Fibroblast of villous mesenchyme (primary cell): ENCODE measurements around the gene CTU2. TPM values are rescaled to one million over a fixed set of nuclear protein-coding genes. Genes with fewer than 3 reads are reported as not detected.

Experiments
- DNase-seq: peaks from one replicate; pipeline ENCODE4 v3.0.0-alpha.2; 2010; ENCODE audit warnings: low read depth
- H3K4me3 ChIP-seq: 2 replicates; pipeline ENCODE4 v1.5.1; 2011; ENCODE audit warnings: low read depth, mild to moderate bottlenecking, low read length
- CTCF ChIP-seq: IDR thresholded peaks from 2 replicates; pipeline ENCODE4 v1.5.1; 2012; ENCODE audit warnings: low read depth, mild to moderate bottlenecking, low read length; ENCODE audit not compliant: insufficient read depth
- total RNA-seq: library from RNA; depleted of rRNA; stranded (reverse); fragments of >200 nt; gene quantifications from 2 replicates; pipeline ENCODE4 v1.2.3, GENCODE V29; 2012

Gene CTU2
- total RNA-seq, 1 donor: 19.4 TPM

- no peak overlapping the region for H3K4me3 ChIP-seq
- no peak for TF ChIP-seq CTCF
- DNase-seq: no peak
These were observed 13.4 kb upstream of the CTU2 start for GRCh38 chr16:88692861-88693260.

GRCh38 chr16:88693420-88694177, 12.7 kb upstream of the CTU2 start:
- DNase-seq: no peak
- no peak overlapping the region for H3K4me3 ChIP-seq
- TF ChIP-seq CTCF: no peak

- no peak overlapping the region for H3K4me3 ChIP-seq
- no peak for DNase-seq
- TF ChIP-seq CTCF: no peak
These were observed 11.8 kb upstream of the CTU2 start for GRCh38 chr16:88694221-88695087.

GRCh38 chr16:88695218-88695617, 11.1 kb upstream of the CTU2 start:
- H3K4me3 ChIP-seq: no peak overlapping the region
- DNase-seq: no peak
- no peak for TF ChIP-seq CTCF

GRCh38 chr16:88695753-88696152, 10.6 kb upstream of the CTU2 start:
- no peak for DNase-seq
- TF ChIP-seq CTCF: no peak
- H3K4me3 ChIP-seq: no peak overlapping the region

GRCh38 chr16:88696441-88696840, 9.9 kb upstream of the CTU2 start:
- DNase-seq: no peak
- no peak for TF ChIP-seq CTCF
- H3K4me3 ChIP-seq: no peak overlapping the region
